Keratinocyte (primary cell): ENCODE measurements around the gene PARP4. TPM values are rescaled to one million over a fixed set of nuclear protein-coding genes. Genes with fewer than 3 reads are reported as not detected.

Experiments used
- polyA plus RNA-seq, 5 experiments: library from polyadenylated mRNA; depleted of rRNA in 3 of 5; stranded (reverse) in 3 of 5; stranded (forward) in 1 of 5; unstranded in 1 of 5; fragments of >200 nt; gene quantifications; 1 replicate in 1 of 5; 2 replicates in 3 of 5; 3 replicates in 1 of 5; pipeline versions ENCODE4 v1.2.1 to v1.2.3, GENCODE V29; 2011 to 2012; ENCODE audit warnings: missing spikeins in 2 of 5, low read depth in 1 of 5, low replicate concordance in 1 of 5

The PARP4 gene
- polyA plus RNA-seq, 1 donor (not counting 4 experiments of a cell fraction or from before 2014, with no cell fraction given): 44.0 TPM

Other genes with a start within 250 kb of the PARP4 start
- not detected in 3 replicates for gene C1QTNF9, start 203.2 kb downstream of the PARP4 start, polyA plus RNA-seq
- gene ATP12A, start 167.6 kb upstream of the PARP4 start, polyA plus RNA-seq: 0.42 to 1.5 TPM (median 0.79 TPM) in 3 replicates